ENCODE data around the gene MBNL1.
A peak's percentile ranks its signal among the peaks of the same experiment; 100 is the strongest.

The MBNL1 gene

GRCh38 chr3:152459118-152459515 lies 190.4 kb downstream of the MBNL1 start:
- Mint-ChIP-seq H3K4me1 (peaks cover 25% of the 10 kb centered on the region), H3K36me3 (peaks cover 45% of the 10 kb centered on the region), H3K9me3 (no peaks in the 10 kb centered on the region), H3K4me3 (no peak overlapping the region), H3K27ac (no peak overlapping the region), H3K27me3 (no peaks in the 10 kb centered on the region)
- DNase-seq: no peak
- CTCF ChIA-PET: no interaction called here

GRCh38 chr3:152459572-152459971 lies 190.8 kb downstream of the MBNL1 start:
- H3K36me3 Mint-ChIP-seq: peaks cover 44% of the 10 kb centered on the region
- no peaks in the 10 kb centered on the region for H3K9me3 Mint-ChIP-seq
- no peak for DNase-seq
- CTCF ChIA-PET: no interaction called here
- no peaks in the 10 kb centered on the region for H3K27me3 Mint-ChIP-seq
- H3K4me1 Mint-ChIP-seq: peaks cover 23% of the 10 kb centered on the region
- H3K27ac Mint-ChIP-seq: no peak overlapping the region
- no peak overlapping the region for H3K4me3 Mint-ChIP-seq

- Mint-ChIP-seq H3K27ac (no peak overlapping the region), H3K4me3 (no peak overlapping the region), H3K4me1 (peaks cover 19% of the 10 kb centered on the region), H3K27me3 (no peaks in the 10 kb centered on the region), H3K36me3 (peaks cover 46% of the 10 kb centered on the region), H3K9me3 (no peaks in the 10 kb centered on the region)
- no peak for DNase-seq
- CTCF ChIA-PET: interaction anchor here (1.0 kb wide), 1 partner anchor 11 kb away, joined by 4 read pairs; no protein-coding TSS in a partner anchor
Observed at GRCh38 chr3:152460936-152461335, 192.2 kb downstream of the MBNL1 start.

GRCh38 chr3:152461460-152461859 lies 192.7 kb downstream of the MBNL1 start:
- Mint-ChIP-seq H3K27me3 (no peaks in the 10 kb centered on the region), H3K9me3 (no peaks in the 10 kb centered on the region), H3K4me1 (peaks cover 17% of the 10 kb centered on the region), H3K4me3 (no peak overlapping the region), H3K27ac (no peak overlapping the region), H3K36me3 (peaks cover 46% of the 10 kb centered on the region)
- CTCF ChIA-PET: interaction anchor here (1.2 kb wide), 1 partner anchor 11 kb away, joined by 3 read pairs; no protein-coding TSS in a partner anchor
- DNase-seq: no peak

GRCh38 chr3:152466784-152467183 lies 198.1 kb downstream of the MBNL1 start:
- DNase-seq: no peak
- Mint-ChIP-seq H3K4me1 (peaks cover 7% of the 10 kb centered on the region), H3K9me3 (no peaks in the 10 kb centered on the region), H3K27me3 (no peaks in the 10 kb centered on the region), H3K4me3 (no peak overlapping the region), H3K27ac (no peak overlapping the region), H3K36me3 (peaks cover 28% of the 10 kb centered on the region)
- CTCF ChIA-PET: interaction anchor here (0.6 to 1.6 kb wide), 10 partner anchors 8 to 401 kb away, joined by 3 to 7 read pairs (median 3); no protein-coding TSS in a partner anchor

GRCh38 chr3:152469248-152470025 lies 200.7 kb downstream of the MBNL1 start:
- CTCF ChIA-PET: no interaction called here
- H3K27ac Mint-ChIP-seq: no peak overlapping the region

GRCh38 chr3:152470095-152470494 lies 201.4 kb downstream of the MBNL1 start:
- no peak overlapping the region for H3K27ac Mint-ChIP-seq
- H3K4me1 Mint-ChIP-seq: peaks cover 10% of the 10 kb centered on the region
- no peaks in the 10 kb centered on the region for H3K27me3 Mint-ChIP-seq
- CTCF ChIA-PET: interaction anchor here (1.0 kb wide), 1 partner anchor 398 kb away, joined by 3 read pairs; no protein-coding TSS in a partner anchor
- peaks cover 15% of the 10 kb centered on the region for H3K36me3 Mint-ChIP-seq
- no peak overlapping the region for H3K4me3 Mint-ChIP-seq
- no peak for DNase-seq
- H3K9me3 Mint-ChIP-seq: no peaks in the 10 kb centered on the region

More at GRCh38 chr3:152469248-152470025, 200.7 kb downstream of the MBNL1 start:
- DNase-seq: no peak
- peaks cover 20% of the 10 kb centered on the region for H3K36me3 Mint-ChIP-seq
- H3K27me3 Mint-ChIP-seq: no peaks in the 10 kb centered on the region
- H3K4me3 Mint-ChIP-seq: no peak overlapping the region
- H3K4me1 Mint-ChIP-seq: peaks cover 10% of the 10 kb centered on the region
- H3K9me3 Mint-ChIP-seq: no peaks in the 10 kb centered on the region

GRCh38 chr3:152470893-152471292 lies 202.2 kb downstream of the MBNL1 start:
- peaks cover 12% of the 10 kb centered on the region for H3K36me3 Mint-ChIP-seq
- CTCF ChIA-PET: interaction anchor here (1.0 kb wide), 1 partner anchor 399 kb away, joined by 3 read pairs; no protein-coding TSS in a partner anchor
- H3K4me3 Mint-ChIP-seq: no peak overlapping the region
- no peaks in the 10 kb centered on the region for H3K27me3 Mint-ChIP-seq
- H3K27ac Mint-ChIP-seq: peak overlapping the region; percentile 68
- no peak for DNase-seq
- H3K4me1 Mint-ChIP-seq: peaks cover 10% of the 10 kb centered on the region
- H3K9me3 Mint-ChIP-seq: no peaks in the 10 kb centered on the region

GRCh38 chr3:152471814-152472671 lies 203.3 kb downstream of the MBNL1 start:
- Mint-ChIP-seq H3K27ac (peak overlapping the region; percentile 33), H3K36me3 (peaks cover 2% of the 10 kb centered on the region), H3K9me3 (no peaks in the 10 kb centered on the region), H3K4me3 (no peak overlapping the region), H3K27me3 (no peaks in the 10 kb centered on the region), H3K4me1 (peaks cover 7% of the 10 kb centered on the region)
- CTCF ChIA-PET: interaction anchor here (0.6 to 2.4 kb wide), 22 partner anchors 10 to 446 kb away, joined by 3 to 26 read pairs (median 3); no protein-coding TSS in a partner anchor
- peak; percentile 79 for DNase-seq

- Mint-ChIP-seq H3K4me1 (peaks cover 6% of the 10 kb centered on the region), H3K4me3 (no peak overlapping the region), H3K27me3 (peaks cover 3% of the 10 kb centered on the region), H3K9me3 (no peaks in the 10 kb centered on the region), H3K27ac (peak overlapping the region; percentile 33), H3K36me3 (peaks cover 1% of the 10 kb centered on the region)
- CTCF ChIA-PET: interaction anchor here (0.8 to 2.4 kb wide), 16 partner anchors 11 to 446 kb away, joined by 3 to 26 read pairs (median 4); no protein-coding TSS in a partner anchor
- DNase-seq: no peak
Observed at GRCh38 chr3:152472672-152472954, 203.9 kb downstream of the MBNL1 start.

GRCh38 chr3:152474585-152474984 lies 205.9 kb downstream of the MBNL1 start:
- Mint-ChIP-seq H3K9me3 (no peaks in the 10 kb centered on the region), H3K36me3 (no peaks in the 10 kb centered on the region), H3K4me1 (peaks cover 6% of the 10 kb centered on the region), H3K27me3 (peaks cover 4% of the 10 kb centered on the region), H3K4me3 (no peak overlapping the region), H3K27ac (no peak overlapping the region)
- CTCF ChIA-PET: interaction anchor here (0.7 to 1.5 kb wide), 4 partner anchors 8 to 100 kb away, joined by 3 to 14 read pairs (median 7); no protein-coding TSS in a partner anchor
- DNase-seq: peak; percentile 27

GRCh38 chr3:152477422-152477821 lies 208.7 kb downstream of the MBNL1 start:
- CTCF ChIA-PET: interaction anchor here (1.0 to 1.9 kb wide), 3 partner anchors 15 to 48 kb away, joined by 3 to 6 read pairs (median 3); no protein-coding TSS in a partner anchor
- Mint-ChIP-seq H3K27me3 (peaks cover 15% of the 10 kb centered on the region), H3K4me3 (no peak overlapping the region), H3K9me3 (peaks cover 5% of the 10 kb centered on the region), H3K36me3 (no peaks in the 10 kb centered on the region), H3K27ac (no peak overlapping the region), H3K4me1 (no peaks in the 10 kb centered on the region)
- DNase-seq: no peak

GRCh38 chr3:152480282-152480953 lies 211.7 kb downstream of the MBNL1 start:
- DNase-seq: no peak
- no peaks in the 10 kb centered on the region for H3K4me1 Mint-ChIP-seq
- H3K27me3 Mint-ChIP-seq: peaks cover 15% of the 10 kb centered on the region
- H3K27ac Mint-ChIP-seq: no peak overlapping the region
- peaks cover 8% of the 10 kb centered on the region for H3K36me3 Mint-ChIP-seq
- peaks cover 10% of the 10 kb centered on the region for H3K9me3 Mint-ChIP-seq
- H3K4me3 Mint-ChIP-seq: no peak overlapping the region
- CTCF ChIA-PET: no interaction called here

- H3K4me3 Mint-ChIP-seq: no peak overlapping the region
- peaks cover 6% of the 10 kb centered on the region for H3K27me3 Mint-ChIP-seq
- H3K36me3 Mint-ChIP-seq: peaks cover 8% of the 10 kb centered on the region
- H3K27ac Mint-ChIP-seq: no peak overlapping the region
- CTCF ChIA-PET: interaction anchor here (0.9 kb wide), 1 partner anchor 14 kb away, joined by 4 read pairs; no protein-coding TSS in a partner anchor
- no peak for DNase-seq
- no peaks in the 10 kb centered on the region for H3K4me1 Mint-ChIP-seq
- peaks cover 10% of the 10 kb centered on the region for H3K9me3 Mint-ChIP-seq
Observed at GRCh38 chr3:152486364-152486763, 217.6 kb downstream of the MBNL1 start.
